HG02973 (cell line): ENCODE measurements around the gene CDK14.
"Not testable (repeated sequence)": the region's sequence is repeated elsewhere in the genome, so short reads cannot be mapped to it uniquely, and the experiment has no call there.

Experiments
- ATAC-seq: cut with Tn5 transposase; IDR thresholded peaks from one replicate; pipeline ENCODE4 v1.9.1; 2021; ENCODE audit warnings: moderate library complexity; ENCODE audit not compliant: unreplicated experiment

CDK14 gene

GRCh38 chr7:90777041-90777440, 180.9 kb downstream of the CDK14 start:
- ATAC-seq = peak; percentile 92

GRCh38 chr7:90777465-90777864, 181.3 kb downstream of the CDK14 start:
- no peak for ATAC-seq

GRCh38 chr7:90777886-90778285, 181.8 kb downstream of the CDK14 start:
- ATAC-seq = no peak

- no peak for ATAC-seq
Measured at GRCh38 chr7:90788052-90788451, 191.9 kb downstream of the CDK14 start.

- no peak for ATAC-seq
Measured at GRCh38 chr7:90789736-90790306, 193.7 kb downstream of the CDK14 start.

GRCh38 chr7:90791596-90791995, 195.5 kb downstream of the CDK14 start:
- no peak for ATAC-seq

- ATAC-seq = no peak
Measured at GRCh38 chr7:90792301-90792700, 196.2 kb downstream of the CDK14 start.

- not testable (repeated sequence) for ATAC-seq
Measured at GRCh38 chr7:90794234-90794633, 198.1 kb downstream of the CDK14 start.

GRCh38 chr7:90797596-90797995, 201.5 kb downstream of the CDK14 start:
- ATAC-seq = no peak

- no peak for ATAC-seq
Measured at GRCh38 chr7:90804370-90804769, 208.2 kb downstream of the CDK14 start.

GRCh38 chr7:90815552-90815951, 219.4 kb downstream of the CDK14 start:
- ATAC-seq = not testable (repeated sequence)

GRCh38 chr7:90816511-90817142, 220.5 kb downstream of the CDK14 start:
- ATAC-seq = peak; percentile 100

- ATAC-seq = no peak
Measured at GRCh38 chr7:90817151-90817550, 221.0 kb downstream of the CDK14 start.

GRCh38 chr7:90817846-90818245, 221.7 kb downstream of the CDK14 start:
- ATAC-seq = no peak

GRCh38 chr7:90818341-90818740, 222.2 kb downstream of the CDK14 start:
- no peak for ATAC-seq

GRCh38 chr7:90821961-90822620, 226.0 kb downstream of the CDK14 start:
- ATAC-seq = no peak

- ATAC-seq = no peak
Measured at GRCh38 chr7:90824386-90825307, 228.5 kb downstream of the CDK14 start.

- no peak for ATAC-seq
Measured at GRCh38 chr7:90825779-90826178, 229.7 kb downstream of the CDK14 start.

- ATAC-seq = no peak
Measured at GRCh38 chr7:90828601-90829000, 232.5 kb downstream of the CDK14 start.

GRCh38 chr7:90830308-90830707, 234.2 kb downstream of the CDK14 start:
- no peak for ATAC-seq

- no peak for ATAC-seq
Measured at GRCh38 chr7:90832726-90833125, 236.6 kb downstream of the CDK14 start.
